ENCODE measurements around the gene AAK1. TPM values are rescaled to one million over a fixed set of nuclear protein-coding genes. Genes with fewer than 3 reads are reported as not detected.
"Not testable (repeated sequence)": the region's sequence is repeated elsewhere in the genome, so short reads cannot be mapped to it uniquely, and the experiment has no call there.

Gene AAK1
- total RNA-seq, 1 experiment from 2014 or later = 20.6 TPM

DNA sequence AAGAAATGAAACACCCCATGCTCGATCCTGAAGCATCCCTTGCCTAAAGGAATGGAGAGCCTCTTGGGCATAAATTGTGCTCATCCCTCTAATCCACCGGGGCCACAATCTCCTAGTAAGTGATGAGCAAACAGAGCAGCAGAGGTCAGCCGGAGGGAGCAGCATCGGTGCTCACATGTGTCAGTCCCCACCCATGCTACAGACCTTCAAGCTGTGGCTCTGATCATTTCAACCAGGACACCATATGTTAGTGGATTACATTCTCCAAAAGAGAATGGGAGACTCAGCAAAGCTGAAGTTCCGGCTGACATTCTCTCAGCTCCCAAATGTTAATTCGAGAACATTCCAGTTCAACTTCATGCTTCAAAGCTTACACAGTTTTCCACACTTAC is 75.6 kb downstream of the AAK1 start:
- in situ Hi-C loops (cut with HindIII; ENCODE audit: low pct_unique_long_range_greater_than_20kb, low sequenced_read_pairs) = loop anchor here (25.0 kb wide), 1 partner anchor 244 kb away; no protein-coding TSS in a partner anchor
- no peak for DNase-seq (ENCODE audit: low read depth, low spot score)

DNA sequence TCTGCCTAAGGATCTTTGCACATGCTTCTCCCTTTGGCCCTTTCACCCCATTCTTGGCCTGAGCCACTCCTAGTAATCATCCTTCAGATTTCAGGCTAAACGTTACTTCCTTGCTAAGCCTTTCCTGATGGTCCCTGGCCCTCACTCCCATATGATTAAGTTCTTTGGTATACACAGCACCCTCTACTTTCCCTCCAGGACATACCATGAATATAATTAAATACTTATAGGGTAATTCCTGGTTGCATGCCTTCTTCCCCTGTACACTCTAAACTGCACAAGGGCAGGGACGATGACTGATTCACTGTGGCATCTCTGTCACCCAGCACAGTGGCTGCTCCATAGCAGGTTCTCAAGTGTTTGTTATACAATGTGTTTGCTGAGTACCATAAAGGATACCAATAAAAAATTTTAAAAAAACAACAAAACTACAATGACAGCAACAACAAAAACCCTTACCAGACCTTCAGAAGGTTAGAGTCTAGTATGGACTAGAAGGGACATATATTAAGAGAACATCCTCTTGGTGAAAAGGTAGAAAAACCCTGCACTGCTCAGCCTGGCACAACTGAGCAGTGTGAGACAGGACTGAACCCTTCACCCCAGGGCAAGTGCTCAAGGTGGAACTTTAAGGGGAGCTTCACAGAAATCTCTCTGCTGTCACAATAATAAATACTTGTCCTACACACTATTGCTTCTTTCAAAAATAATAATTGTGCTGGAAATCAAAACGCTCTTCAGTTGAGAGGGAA is 76.2 kb downstream of the AAK1 start:
- DNase-seq (ENCODE audit: low read depth, low spot score) = no peak
- in situ Hi-C loops (cut with HindIII; ENCODE audit: low pct_unique_long_range_greater_than_20kb, low sequenced_read_pairs) = loop anchor here (25.0 kb wide), 1 partner anchor 245 kb away; no protein-coding TSS in a partner anchor

DNA sequence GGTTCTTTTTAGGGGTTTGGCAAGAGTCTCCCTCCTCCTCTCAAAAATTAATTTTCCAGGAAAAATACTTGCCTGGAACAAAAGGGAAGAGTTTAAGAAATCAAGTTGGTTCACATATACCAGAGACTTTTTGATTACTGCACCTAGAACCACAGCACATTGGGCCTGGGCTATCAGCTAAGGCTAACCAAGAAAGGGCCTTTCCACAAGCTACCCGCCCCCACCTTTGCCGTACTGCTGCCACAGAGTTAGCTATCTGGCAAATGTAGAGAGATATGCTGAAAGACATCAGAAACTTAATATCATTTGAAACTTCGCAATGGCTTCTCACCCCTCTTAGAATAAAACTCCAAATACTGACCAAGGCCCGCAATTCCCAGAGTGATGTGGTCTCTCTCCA is 76.9 kb downstream of the AAK1 start:
- in situ Hi-C loops (cut with HindIII; ENCODE audit: low pct_unique_long_range_greater_than_20kb, low sequenced_read_pairs) = loop anchor here (25.0 kb wide), 1 partner anchor 246 kb away; no protein-coding TSS in a partner anchor
- no peak for DNase-seq (ENCODE audit: low read depth, low spot score)

DNA sequence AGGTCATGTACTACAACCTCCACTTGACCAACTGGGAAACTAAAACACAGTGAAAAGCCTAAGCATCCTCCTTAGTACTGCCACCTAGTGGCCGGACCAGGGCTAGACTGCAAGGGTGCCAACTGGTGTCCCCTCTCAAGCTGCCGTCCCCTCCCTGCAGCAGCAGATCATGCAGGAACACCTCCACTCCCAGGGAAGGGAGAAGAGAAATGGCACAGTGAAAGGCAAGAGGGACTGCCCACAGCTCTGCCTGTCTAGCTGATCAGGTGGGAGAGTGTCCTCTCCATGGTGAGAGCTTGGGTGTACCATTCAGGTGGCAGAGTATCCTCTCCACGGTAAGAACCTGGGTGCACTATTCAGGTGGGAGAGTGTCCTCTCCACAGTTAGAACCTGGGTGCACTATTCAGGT is 78.1 kb downstream of the AAK1 start:
- in situ Hi-C loops (cut with HindIII; ENCODE audit: low pct_unique_long_range_greater_than_20kb, low sequenced_read_pairs) = loop anchor here (25.0 kb wide), 1 partner anchor 247 kb away; no protein-coding TSS in a partner anchor

DNA sequence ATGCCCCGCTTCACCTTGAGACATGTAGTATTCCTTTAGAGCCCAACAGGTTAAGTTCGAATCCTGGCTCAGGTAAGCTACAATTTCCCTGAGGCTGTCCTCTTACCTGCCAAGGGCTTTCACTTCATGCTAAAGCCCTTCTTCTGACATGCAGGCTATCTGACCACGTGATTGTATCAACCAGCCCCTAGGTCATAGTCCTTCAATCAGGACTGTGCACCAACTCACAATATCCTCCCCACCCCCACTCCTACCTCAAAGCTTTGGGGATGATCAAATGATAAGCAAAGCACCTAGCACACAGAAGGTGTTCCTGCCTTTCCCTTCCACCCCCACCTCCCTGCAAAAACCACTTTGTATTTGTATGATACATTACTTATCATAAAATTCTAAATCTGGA is 78.9 kb downstream of the AAK1 start:
- in situ Hi-C loops (cut with HindIII; ENCODE audit: low pct_unique_long_range_greater_than_20kb, low sequenced_read_pairs) = loop anchor here (25.0 kb wide), 1 partner anchor 248 kb away; no protein-coding TSS in a partner anchor
- DNase-seq (ENCODE audit: low read depth, low spot score) = no peak

More for the DNA sequence above, 78.1 kb downstream of the AAK1 start:
- peak; percentile 83 for DNase-seq (ENCODE audit: low read depth, low spot score)

DNA sequence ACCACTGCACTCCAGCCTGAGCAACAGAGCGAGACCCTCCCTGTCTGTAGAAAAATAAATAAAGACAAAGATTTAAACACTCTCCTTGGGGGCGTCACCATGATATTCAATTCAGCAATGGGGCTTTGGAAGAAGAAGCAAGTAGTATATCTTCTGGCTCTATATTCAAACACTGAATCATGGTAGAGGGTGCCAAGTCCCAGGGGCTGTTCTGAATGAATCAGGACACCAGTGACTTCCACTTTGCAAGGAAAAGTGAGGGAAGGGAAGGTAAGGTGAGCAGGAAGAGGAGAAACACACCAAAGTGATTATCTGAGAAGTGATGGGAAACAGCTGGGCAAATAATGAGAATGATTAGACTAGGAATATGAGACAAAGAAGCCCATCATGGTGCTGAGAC is 80.5 kb downstream of the AAK1 start:
- no peak for DNase-seq (ENCODE audit: low read depth, low spot score)
- in situ Hi-C loops (cut with HindIII; ENCODE audit: low pct_unique_long_range_greater_than_20kb, low sequenced_read_pairs) = loop anchor here (25.0 kb wide), 1 partner anchor 249 kb away; no protein-coding TSS in a partner anchor

DNA sequence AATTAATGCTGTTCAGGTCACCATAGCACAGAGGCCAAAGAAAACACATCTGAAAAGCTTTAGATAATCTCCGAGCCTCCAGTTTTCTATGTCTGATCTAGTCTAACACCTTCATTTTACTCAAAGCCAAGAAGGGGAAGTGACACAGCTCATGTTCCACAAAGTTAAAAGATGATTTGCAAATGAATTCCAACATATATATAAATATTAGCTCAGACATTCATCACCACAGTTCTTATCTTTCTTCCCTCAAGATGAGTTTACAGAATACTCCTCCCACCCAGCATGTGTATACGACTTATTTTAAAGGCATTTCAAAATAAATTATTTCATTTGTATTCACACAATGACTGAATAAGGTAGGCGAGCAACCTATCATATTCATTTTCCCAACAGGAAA is 82.4 kb downstream of the AAK1 start:
- no peak for DNase-seq (ENCODE audit: low read depth, low spot score)
- in situ Hi-C loops (cut with HindIII; ENCODE audit: low pct_unique_long_range_greater_than_20kb, low sequenced_read_pairs) = loop anchor here (25.0 kb wide), 1 partner anchor 251 kb away; no protein-coding TSS in a partner anchor

DNA sequence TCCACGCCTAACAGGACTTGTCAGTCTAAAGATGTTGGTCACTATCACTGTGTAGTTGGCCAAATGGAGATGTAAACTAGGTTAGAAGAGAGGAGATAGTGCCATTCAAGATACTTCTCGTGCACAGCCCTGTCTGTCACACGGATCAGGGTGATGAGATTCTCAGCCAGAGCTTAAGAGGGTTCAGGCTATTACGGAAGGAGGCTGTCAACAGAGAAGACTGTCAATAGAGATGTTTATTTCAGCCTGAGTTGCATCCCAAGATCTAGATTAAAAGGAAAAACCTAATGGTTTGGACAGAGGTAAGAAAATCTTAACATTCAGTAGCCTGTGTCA is 83.4 kb downstream of the AAK1 start:
- in situ Hi-C loops (cut with HindIII; ENCODE audit: low pct_unique_long_range_greater_than_20kb, low sequenced_read_pairs) = loop anchor here (25.0 kb wide), 1 partner anchor 252 kb away; no protein-coding TSS in a partner anchor
- peak; percentile 13 for DNase-seq (ENCODE audit: low read depth, low spot score)

DNA sequence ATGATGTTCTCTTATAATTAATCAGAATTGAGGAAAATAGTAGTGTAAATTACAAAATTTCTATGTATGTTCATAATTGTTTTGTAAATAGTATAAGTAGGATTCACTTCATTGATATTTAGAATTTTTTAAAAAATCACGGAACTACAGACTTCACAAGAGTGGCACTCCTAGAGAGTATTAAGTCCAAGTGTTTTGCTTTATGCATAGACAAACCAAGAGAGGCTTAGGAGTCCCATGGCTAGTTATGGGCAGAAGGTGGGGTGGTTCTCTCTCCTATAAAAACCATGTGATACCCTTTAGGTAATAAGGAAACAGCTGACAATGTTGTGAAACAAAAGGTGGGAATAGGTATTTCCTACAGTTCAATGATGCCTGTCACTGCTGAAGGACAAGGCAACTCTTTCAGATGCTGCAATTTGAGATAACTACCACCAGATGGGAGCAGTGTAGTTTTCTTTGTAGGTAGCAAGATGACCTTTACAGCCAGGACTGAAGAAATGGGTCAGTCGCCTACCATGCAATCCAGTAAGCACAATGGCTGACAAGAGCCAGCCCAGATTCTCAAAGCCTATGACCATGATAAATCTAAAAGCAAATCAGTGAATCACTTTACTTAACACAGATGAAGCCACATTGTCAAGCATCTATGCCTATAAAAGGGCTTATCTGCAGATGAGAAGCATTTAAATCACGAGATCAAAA is 83.9 kb downstream of the AAK1 start:
- peak; percentile 91 for DNase-seq (ENCODE audit: low read depth, low spot score)
- in situ Hi-C loops (cut with HindIII; ENCODE audit: low pct_unique_long_range_greater_than_20kb, low sequenced_read_pairs) = loop anchor here (25.0 kb wide), 1 partner anchor 253 kb away; no protein-coding TSS in a partner anchor

DNA sequence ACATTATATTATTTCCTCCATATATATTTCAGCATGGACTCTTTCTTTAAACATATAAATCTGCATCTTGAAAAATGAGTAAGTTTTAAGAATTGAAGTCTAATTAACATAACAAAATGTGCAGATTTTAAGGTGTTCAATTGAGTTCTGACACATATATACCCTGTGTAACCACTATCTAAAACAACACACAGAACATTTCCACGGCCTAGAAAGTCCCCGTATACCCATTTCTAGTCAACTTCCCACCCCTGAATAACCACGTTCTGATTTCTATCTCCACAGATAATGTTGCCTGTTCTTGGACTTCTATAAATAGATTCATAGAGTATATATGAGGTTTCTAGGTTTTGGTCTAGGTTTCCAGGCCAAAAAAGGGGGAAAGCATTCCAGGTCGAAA is 87.5 kb downstream of the AAK1 start:
- DNase-seq (ENCODE audit: low read depth, low spot score) = no peak
- in situ Hi-C loops (cut with HindIII; ENCODE audit: low pct_unique_long_range_greater_than_20kb, low sequenced_read_pairs) = loop anchor here (25.0 kb wide), 1 partner anchor 256 kb away; no protein-coding TSS in a partner anchor

DNA sequence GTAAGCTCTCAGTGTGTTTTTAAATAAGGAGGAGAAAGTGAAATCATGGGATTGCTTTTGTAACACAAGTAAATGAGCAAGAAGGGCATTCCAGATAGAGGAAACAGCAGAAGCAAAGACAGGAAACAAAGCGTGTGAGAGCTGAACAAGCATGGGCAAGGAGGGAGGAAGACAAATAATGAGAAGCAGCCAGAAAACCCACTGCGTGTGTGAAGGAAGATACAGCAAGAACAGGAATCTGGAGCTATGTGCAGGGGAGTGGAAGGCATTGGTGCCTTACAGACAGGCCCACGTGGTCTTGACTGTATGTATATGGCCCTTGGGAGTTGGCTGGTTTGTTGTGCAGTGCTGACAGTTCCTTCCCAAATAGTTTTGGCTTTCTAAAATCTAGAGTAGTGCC is 88.6 kb downstream of the AAK1 start:
- DNase-seq (ENCODE audit: low read depth, low spot score) = peak; percentile 52
- in situ Hi-C loops (cut with HindIII; ENCODE audit: low pct_unique_long_range_greater_than_20kb, low sequenced_read_pairs) = loop anchor here (25.0 kb wide), 1 partner anchor 257 kb away; no protein-coding TSS in a partner anchor

DNA sequence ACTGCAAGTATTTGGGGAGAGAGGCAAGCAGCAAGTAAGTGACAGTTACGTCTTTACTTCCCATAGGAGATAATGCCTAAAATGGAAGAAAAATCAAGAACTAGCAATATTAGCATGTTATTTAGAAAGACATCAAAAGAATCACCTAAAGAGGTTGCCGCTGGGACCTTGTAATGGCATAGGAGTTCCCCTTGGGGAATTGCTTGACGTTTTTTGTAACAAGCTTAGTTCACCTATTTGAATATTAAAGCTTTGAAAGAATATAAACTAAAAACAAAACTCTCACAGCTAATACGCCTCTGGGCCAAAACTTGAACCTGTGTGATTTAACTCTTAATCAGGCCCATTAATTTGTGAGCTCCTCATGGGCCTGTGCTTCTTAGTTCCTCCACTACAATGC is 89.0 kb downstream of the AAK1 start:
- no peak for DNase-seq (ENCODE audit: low read depth, low spot score)
- in situ Hi-C loops (cut with HindIII; ENCODE audit: low pct_unique_long_range_greater_than_20kb, low sequenced_read_pairs) = loop anchor here (25.0 kb wide), 1 partner anchor 258 kb away; no protein-coding TSS in a partner anchor

DNA sequence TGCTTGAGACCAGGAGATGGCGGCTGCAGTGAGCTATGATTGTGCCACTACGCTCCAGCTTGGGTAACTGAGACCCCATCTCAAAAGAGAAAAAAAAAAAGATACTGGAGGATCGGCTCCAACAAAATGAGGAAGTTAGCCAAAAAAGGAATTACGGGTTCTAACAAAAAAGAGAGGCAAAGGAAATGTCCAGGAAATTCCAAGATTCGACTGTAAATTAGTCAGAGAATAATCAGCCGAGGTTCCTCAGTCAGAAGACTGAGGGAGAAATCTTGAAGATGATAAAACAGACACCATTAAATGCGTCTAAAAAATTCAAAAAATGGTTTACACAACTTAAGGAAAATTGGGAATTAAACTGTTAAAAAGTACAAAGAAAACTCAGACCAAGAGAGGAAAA is 89.5 kb downstream of the AAK1 start:
- no peak for DNase-seq (ENCODE audit: low read depth, low spot score)
- in situ Hi-C loops (cut with HindIII; ENCODE audit: low pct_unique_long_range_greater_than_20kb, low sequenced_read_pairs) = loop anchor here (25.0 kb wide), 1 partner anchor 258 kb away; no protein-coding TSS in a partner anchor

DNA sequence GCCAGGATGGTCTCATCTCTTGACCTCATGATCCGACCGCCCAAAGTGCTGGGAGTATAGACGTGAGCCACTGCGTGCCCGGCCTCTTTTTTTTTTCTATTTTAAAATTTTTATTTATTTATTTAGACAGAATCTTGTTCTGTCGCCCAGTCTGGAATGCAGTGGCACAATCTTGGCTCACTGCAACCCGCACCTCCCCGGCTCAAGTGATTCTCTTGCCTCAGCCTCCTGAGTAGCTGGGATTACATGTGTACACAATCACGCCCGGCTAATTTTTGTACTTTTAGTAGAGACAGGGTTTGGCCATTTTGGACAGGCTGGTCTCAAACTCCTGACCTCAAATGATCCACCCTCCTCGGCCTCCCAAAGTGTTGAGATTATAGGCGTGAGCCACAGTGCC is 93.0 kb downstream of the AAK1 start:
- in situ Hi-C loops (cut with HindIII; ENCODE audit: low pct_unique_long_range_greater_than_20kb, low sequenced_read_pairs) = loop anchor here (25.0 kb wide), 1 partner anchor 262 kb away; no protein-coding TSS in a partner anchor
- DNase-seq (ENCODE audit: low read depth, low spot score) = not testable (repeated sequence)

DNA sequence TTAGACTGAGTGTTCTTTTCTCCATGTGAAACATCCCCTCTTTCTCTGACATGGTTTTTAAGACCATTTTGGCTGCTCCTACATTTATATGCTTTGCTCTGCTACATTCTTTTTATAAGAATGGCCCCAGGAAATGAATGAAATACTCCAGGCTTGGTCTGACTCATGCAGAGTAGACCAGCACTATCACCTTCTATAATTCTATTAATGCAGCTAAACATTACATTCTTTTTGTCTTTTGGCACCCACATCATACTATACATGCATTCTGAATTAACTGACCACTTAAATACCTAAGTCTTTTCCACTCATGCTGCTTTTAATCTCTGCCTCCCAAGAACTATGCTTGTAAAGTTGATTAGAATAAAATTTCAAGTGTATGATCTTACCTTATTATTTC is 94.1 kb downstream of the AAK1 start:
- in situ Hi-C loops (cut with HindIII; ENCODE audit: low pct_unique_long_range_greater_than_20kb, low sequenced_read_pairs) = no loop called here

DNA sequence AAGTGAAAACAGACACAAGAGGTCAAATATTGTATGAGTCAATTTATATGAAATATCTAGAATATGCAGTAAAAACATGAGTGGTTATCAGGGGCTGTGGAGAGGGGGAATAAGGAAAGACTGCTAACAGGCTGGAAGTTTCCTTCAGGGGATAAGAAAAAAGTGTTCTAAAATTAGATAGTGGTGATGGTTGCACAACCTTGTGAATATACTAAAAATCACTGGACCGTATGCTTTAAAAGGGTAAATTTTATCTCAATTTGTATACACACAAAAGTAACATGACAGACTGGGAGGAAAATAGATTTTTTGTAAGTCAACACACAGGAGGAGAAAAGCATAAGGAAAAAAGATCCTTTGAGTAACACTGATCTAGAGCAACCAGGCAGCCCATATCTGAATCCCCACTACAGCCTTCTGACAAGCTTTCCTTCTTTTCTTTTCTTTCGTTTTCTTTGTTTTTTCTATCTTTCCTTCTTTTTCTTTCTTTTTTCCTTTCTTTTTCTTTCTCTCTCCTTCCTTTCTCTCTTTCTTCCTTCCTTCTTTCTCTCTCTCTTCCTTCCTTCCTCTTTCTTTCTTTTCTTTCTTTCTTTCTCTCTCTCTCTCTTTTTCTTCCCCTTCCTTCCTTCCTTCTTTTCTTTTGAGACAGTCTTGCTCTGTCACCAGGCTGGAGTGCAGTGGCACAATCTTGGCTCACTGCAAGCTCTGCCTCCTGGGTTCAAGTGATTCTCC is 95.4 kb downstream of the AAK1 start:
- no peak for DNase-seq (ENCODE audit: low read depth, low spot score)
- in situ Hi-C loops (cut with HindIII; ENCODE audit: low pct_unique_long_range_greater_than_20kb, low sequenced_read_pairs) = no loop called here

More for the DNA sequence above, 94.1 kb downstream of the AAK1 start:
- no peak for DNase-seq (ENCODE audit: low read depth, low spot score)

DNA sequence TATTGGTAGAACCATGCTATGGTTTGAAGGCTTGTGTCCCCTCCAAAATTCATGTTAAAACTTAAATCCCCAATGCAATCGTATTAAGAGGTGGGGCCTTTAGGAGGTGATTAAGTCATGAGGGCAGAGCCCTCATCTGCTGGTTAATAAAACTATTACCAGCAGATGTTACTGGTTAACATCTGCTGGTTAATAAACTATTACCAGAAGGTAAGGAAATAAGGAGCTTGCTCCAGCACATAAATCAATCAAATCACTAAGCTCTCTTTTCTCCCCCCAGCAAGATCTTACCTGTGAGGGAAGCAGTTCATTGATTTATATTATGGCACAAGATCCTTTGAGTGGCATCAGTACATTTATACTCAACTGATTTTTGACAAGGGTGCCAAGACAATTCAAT is 96.9 kb downstream of the AAK1 start:
- in situ Hi-C loops (cut with HindIII; ENCODE audit: low pct_unique_long_range_greater_than_20kb, low sequenced_read_pairs) = no loop called here
- no peak for DNase-seq (ENCODE audit: low read depth, low spot score)

DNA sequence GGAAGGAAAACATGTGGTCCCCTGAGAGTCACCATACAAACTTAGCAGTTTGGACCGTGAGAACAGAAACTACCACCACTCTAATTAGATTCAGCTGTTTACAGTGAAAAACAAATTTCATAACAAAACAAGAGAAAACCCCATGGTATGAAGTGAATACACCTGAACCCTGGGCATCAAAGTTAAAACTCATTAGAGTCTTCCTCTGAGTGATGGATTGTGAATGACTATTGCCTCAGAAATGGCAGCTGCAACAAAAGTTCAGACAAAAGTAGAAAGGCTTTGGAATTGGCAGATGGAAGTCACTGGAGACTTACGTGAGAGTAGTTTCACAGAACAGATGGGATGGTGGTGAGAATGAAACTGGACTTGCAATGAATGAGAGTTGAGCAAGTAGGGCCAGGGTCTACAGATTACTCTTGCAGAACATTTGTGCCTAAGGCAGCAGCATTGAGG is 98.0 kb downstream of the AAK1 start:
- no peak for DNase-seq (ENCODE audit: low read depth, low spot score)
- in situ Hi-C loops (cut with HindIII; ENCODE audit: low pct_unique_long_range_greater_than_20kb, low sequenced_read_pairs) = no loop called here
